Smooth muscle cell (in vitro differentiated cells): ENCODE results near the gene NCAM2. TPM values are rescaled to one million over a fixed set of nuclear protein-coding genes. Genes with fewer than 3 reads are reported as not detected.

Experiments
- DNase-seq: peaks from one replicate; lab custom pipeline; 2025; ENCODE audit not compliant: unreplicated experiment; lab: John Stamatoyannopoulos, UW
- H2AFZ ChIP-seq: fragments of 200-600 bp; sonication (generic); 2 replicates; pipeline ENCODE4 v1.6.0; 2016; ENCODE audit warnings: antibody characterized with exemption, low read depth, mild to moderate bottlenecking
- H3F3A ChIP-seq: fragments of 200-600 bp; sonication (generic); 2 replicates; pipeline ENCODE4 v1.6.0; 2017; ENCODE audit warnings: antibody characterized with exemption, low read depth
- H3K27ac ChIP-seq: fragments of 200-600 bp; sonication (generic); 2 replicates; pipeline ENCODE4 v1.5.1; 2016; ENCODE audit warnings: low read depth, mild to moderate bottlenecking
- H3K27me3 ChIP-seq: fragments of 200-600 bp; sonication (generic); 2 replicates; pipeline ENCODE4 v1.6.1; 2016; ENCODE audit warnings: low read depth, mild to moderate bottlenecking
- H3K36me3 ChIP-seq: fragments of 200-600 bp; sonication (generic); 2 replicates; pipeline ENCODE4 v1.5.1; 2016; ENCODE audit warnings: low read depth
- H3K4me1 ChIP-seq: fragments of 200-600 bp; sonication (generic); 2 replicates; pipeline ENCODE4 v1.5.1; 2016; ENCODE audit warnings: low read depth
- H3K4me2 ChIP-seq: fragments of 200-600 bp; sonication (generic); 2 replicates; pipeline ENCODE4 v1.6.0; 2016; ENCODE audit warnings: mild to moderate bottlenecking
- H3K4me3 ChIP-seq: fragments of 200-600 bp; sonication (generic); 2 replicates; pipeline ENCODE4 v1.5.1; 2016; ENCODE audit warnings: mild to moderate bottlenecking
- H3K79me2 ChIP-seq: fragments of 200-600 bp; sonication (generic); 2 replicates; pipeline ENCODE4 v1.6.0; 2016; ENCODE audit warnings: low read depth, mild to moderate bottlenecking
- H3K9ac ChIP-seq: fragments of 200-600 bp; sonication (generic); 2 replicates; pipeline ENCODE4 v1.6.0; 2016; ENCODE audit warnings: low read depth
- H3K9me3 ChIP-seq: fragments of 200-600 bp; sonication (generic); replicated peaks from 2 replicates; pipeline ENCODE4 v1.5.1; 2016; ENCODE audit warnings: low read depth
- H4K20me1 ChIP-seq: fragments of 200-600 bp; sonication (generic); 2 replicates; pipeline ENCODE4 v1.6.0; 2016; ENCODE audit warnings: low read depth
- CTCF ChIP-seq: fragments of 200-600 bp; sonication (generic); IDR thresholded peaks from 2 replicates; pipeline ENCODE4 v1.5.1; 2017; ENCODE audit warnings: borderline replicate concordance, mild to moderate bottlenecking, antibody characterized with exemption; ENCODE audit not compliant: insufficient read depth, poor library complexity, severe bottlenecking
- WGBS: methylation state at CpG from one replicate; pipeline ENCODE4 v1.1.7; 2016; ENCODE audit warnings: low lambda C conversion rate; 5-methylcytosine and 5-hydroxymethylcytosine counted together
- polyA plus RNA-seq: library from polyadenylated mRNA; unstranded; fragments of >200 nt; fragmentation: Nextera tagmentation; extraction: Ambion mirVana; gene quantifications from 2 replicates; pipeline ENCODE4 v1.2.1, GENCODE V29; 2016
- total RNA-seq: library from RNA; depleted of rRNA; stranded (reverse); fragments of >200 nt; gene quantifications from 2 replicates; pipeline ENCODE4 v1.2.3, GENCODE V29; 2014

Gene NCAM2
- total and polyA plus RNA-seq, 2 experiments from 2014 or later, result 0.49 to 0.77 TPM

GRCh38 chr21:21102896-21103295 is 104.7 kb downstream of the NCAM2 start:
- H3F3A ChIP-seq, result no peaks in the 10 kb centered on the region
- H3K36me3 ChIP-seq, result no peaks in the 10 kb centered on the region
- 90% methylated on average over 2 of the region's 2 CpGs for WGBS
- no peaks in the 10 kb centered on the region for H4K20me1 ChIP-seq
- peaks cover 29% of the 10 kb centered on the region for H3K27me3 ChIP-seq
- no peak for TF ChIP-seq CTCF
- DNase-seq, result no peak
- H3K9ac ChIP-seq, result no peak overlapping the region
- H3K4me2 ChIP-seq, result no peak overlapping the region
- no peaks in the 10 kb centered on the region for H3K79me2 ChIP-seq
- no peaks in the 10 kb centered on the region for H3K9me3 ChIP-seq
- no peak overlapping the region for H2AFZ ChIP-seq
- H3K4me1 ChIP-seq, result no peaks in the 10 kb centered on the region
- H3K27ac ChIP-seq, result no peak overlapping the region
- no peak overlapping the region for H3K4me3 ChIP-seq

- no peaks in the 10 kb centered on the region for H3F3A ChIP-seq
- WGBS, result 76% methylated on average over 3 of the region's 3 CpGs
- H3K4me1 ChIP-seq, result no peaks in the 10 kb centered on the region
- H3K27ac ChIP-seq, result no peak overlapping the region
- no peak overlapping the region for H3K4me3 ChIP-seq
- H2AFZ ChIP-seq, result no peak overlapping the region
- H3K4me2 ChIP-seq, result no peak overlapping the region
- no peak overlapping the region for H3K9ac ChIP-seq
- H4K20me1 ChIP-seq, result no peaks in the 10 kb centered on the region
- no peak for DNase-seq
- no peaks in the 10 kb centered on the region for H3K36me3 ChIP-seq
- H3K27me3 ChIP-seq, result peaks cover 35% of the 10 kb centered on the region
- no peak for TF ChIP-seq CTCF
- no peaks in the 10 kb centered on the region for H3K9me3 ChIP-seq
- H3K79me2 ChIP-seq, result no peaks in the 10 kb centered on the region
Observed at GRCh38 chr21:21103692-21104091, 105.5 kb downstream of the NCAM2 start.

- WGBS, result 65% methylated on average over 4 of the region's 4 CpGs
- Histone ChIP-seq H3F3A (no peaks in the 10 kb centered on the region), H3K27me3 (peaks cover 37% of the 10 kb centered on the region), H3K9ac (no peak overlapping the region), H3K4me2 (no peak overlapping the region), H3K4me1 (no peaks in the 10 kb centered on the region), H3K4me3 (no peak overlapping the region), H4K20me1 (no peaks in the 10 kb centered on the region), H3K27ac (no peak overlapping the region), H2AFZ (no peak overlapping the region), H3K9me3 (no peaks in the 10 kb centered on the region), H3K79me2 (no peaks in the 10 kb centered on the region), H3K36me3 (no peaks in the 10 kb centered on the region)
- DNase-seq, result no peak
- TF ChIP-seq CTCF, result no peak
Observed at GRCh38 chr21:21109736-21110135, 111.5 kb downstream of the NCAM2 start.

- no peak for DNase-seq
- no peaks in the 10 kb centered on the region for H3K36me3 ChIP-seq
- H3K9me3 ChIP-seq, result no peaks in the 10 kb centered on the region
- peaks cover 34% of the 10 kb centered on the region for H3K27me3 ChIP-seq
- H3K9ac ChIP-seq, result no peak overlapping the region
- no peaks in the 10 kb centered on the region for H3K79me2 ChIP-seq
- H3K4me2 ChIP-seq, result no peak overlapping the region
- H3K4me3 ChIP-seq, result no peak overlapping the region
- H3K4me1 ChIP-seq, result no peaks in the 10 kb centered on the region
- no peak overlapping the region for H2AFZ ChIP-seq
- 49% methylated on average over 8 of the region's 8 CpGs for WGBS
- H4K20me1 ChIP-seq, result no peaks in the 10 kb centered on the region
- H3K27ac ChIP-seq, result no peak overlapping the region
- H3F3A ChIP-seq, result no peaks in the 10 kb centered on the region
- TF ChIP-seq CTCF, result no peak
Observed at GRCh38 chr21:21111309-21111920, 113.2 kb downstream of the NCAM2 start.
